HCT116 (cell line): Measurements from ENCODE around the gene CPNE5.

Source experiments
- CTCF ChIP-seq, 3 experiments: fragments of 200-600 bp in 1 of 3; sonication (generic) in 1 of 3; IDR thresholded peaks in 2 of 3; conservative IDR thresholded peaks in 1 of 3; 2 replicates each; pipeline ENCODE4 v1.5.1; 2012 to 2017; ENCODE audit warnings: low read depth in 2 of 3, low read length in 2 of 3, antibody characterized with exemption in 1 of 3, borderline replicate concordance in 1 of 3, control low read depth in 1 of 3, mild to moderate bottlenecking in 1 of 3, mixed read lengths in 1 of 3, mixed run types in 1 of 3, moderate library complexity in 1 of 3; ENCODE audit not compliant: insufficient read depth in 1 of 3
- EGR1 ChIP-seq: IDR thresholded peaks from 2 replicates; pipeline ENCODE4 v1.6.1; 2012; ENCODE audit warnings: low read depth
- EZH2 ChIP-seq: fragments of 200-600 bp; sonication (generic); IDR thresholded peaks from 2 replicates; pipeline ENCODE4 v1.6.1; 2017; ENCODE audit warnings: antibody characterized with exemption, mixed run types
- POLR2A ChIP-seq: IDR thresholded peaks from 2 replicates; pipeline ENCODE4 v1.7.0; 2011; ENCODE audit warnings: borderline replicate concordance; ENCODE audit not compliant: insufficient read depth, insufficient read length; ENCODE audit errors: extremely low read depth
- POLR2AphosphoS5 ChIP-seq: IDR thresholded peaks from 2 replicates; pipeline ENCODE4 v1.6.1; 2011; ENCODE audit warnings: mild to moderate bottlenecking, low read depth, low read length, moderate library complexity
- SIN3A ChIP-seq: IDR thresholded peaks from 2 replicates; pipeline ENCODE4 v1.6.1; 2012; ENCODE audit warnings: low read depth
- TCF7L2 ChIP-seq: IDR thresholded peaks from 2 replicates; pipeline ENCODE4 v1.7.0; 2011; ENCODE audit warnings: borderline replicate concordance, inconsistent platforms; ENCODE audit not compliant: insufficient read depth, insufficient read length; ENCODE audit errors: extremely low read depth
- YY1 ChIP-seq: IDR thresholded peaks from 2 replicates; pipeline ENCODE4 v1.6.1; 2011; ENCODE audit warnings: low read length, low read depth, moderate library complexity, mild to moderate bottlenecking; ENCODE audit not compliant: insufficient replicate concordance; ENCODE audit errors: extremely low read depth
- TF ChIP-seq, protein P1 (sequence below): IDR thresholded peaks from 2 replicates; pipeline ENCODE4 v1.6.1; 2012; ENCODE audit warnings: low read depth
- TF ChIP-seq, protein P2 (sequence below): IDR thresholded peaks from 2 replicates; pipeline ENCODE4 v1.6.1; 2012
- TF ChIP-seq, protein P3 (sequence below): IDR thresholded peaks from 2 replicates; pipeline ENCODE4 v1.6.1; 2012

DNA sequence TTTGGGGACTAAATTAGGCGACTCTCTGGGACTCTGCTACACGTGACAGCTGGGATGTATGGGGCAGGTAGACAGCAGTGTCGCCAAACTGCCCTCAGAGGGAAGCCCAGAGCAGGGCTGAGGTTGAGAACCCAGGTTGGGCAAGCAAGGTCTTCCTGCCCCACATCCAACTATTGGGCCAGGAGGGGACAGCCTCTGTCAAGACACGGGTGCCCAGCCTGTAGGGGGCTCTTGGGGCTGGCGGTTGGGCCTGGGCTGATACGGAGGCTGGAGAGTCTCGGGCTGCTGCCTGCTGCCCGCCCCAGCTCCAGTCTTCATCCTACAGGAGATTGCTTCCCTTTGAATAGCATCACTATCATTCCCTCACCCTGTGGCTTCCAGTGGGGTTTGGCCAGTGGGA lies 33.3 kb downstream of the CPNE5 start:
- TF ChIP-seq, protein P1, sequence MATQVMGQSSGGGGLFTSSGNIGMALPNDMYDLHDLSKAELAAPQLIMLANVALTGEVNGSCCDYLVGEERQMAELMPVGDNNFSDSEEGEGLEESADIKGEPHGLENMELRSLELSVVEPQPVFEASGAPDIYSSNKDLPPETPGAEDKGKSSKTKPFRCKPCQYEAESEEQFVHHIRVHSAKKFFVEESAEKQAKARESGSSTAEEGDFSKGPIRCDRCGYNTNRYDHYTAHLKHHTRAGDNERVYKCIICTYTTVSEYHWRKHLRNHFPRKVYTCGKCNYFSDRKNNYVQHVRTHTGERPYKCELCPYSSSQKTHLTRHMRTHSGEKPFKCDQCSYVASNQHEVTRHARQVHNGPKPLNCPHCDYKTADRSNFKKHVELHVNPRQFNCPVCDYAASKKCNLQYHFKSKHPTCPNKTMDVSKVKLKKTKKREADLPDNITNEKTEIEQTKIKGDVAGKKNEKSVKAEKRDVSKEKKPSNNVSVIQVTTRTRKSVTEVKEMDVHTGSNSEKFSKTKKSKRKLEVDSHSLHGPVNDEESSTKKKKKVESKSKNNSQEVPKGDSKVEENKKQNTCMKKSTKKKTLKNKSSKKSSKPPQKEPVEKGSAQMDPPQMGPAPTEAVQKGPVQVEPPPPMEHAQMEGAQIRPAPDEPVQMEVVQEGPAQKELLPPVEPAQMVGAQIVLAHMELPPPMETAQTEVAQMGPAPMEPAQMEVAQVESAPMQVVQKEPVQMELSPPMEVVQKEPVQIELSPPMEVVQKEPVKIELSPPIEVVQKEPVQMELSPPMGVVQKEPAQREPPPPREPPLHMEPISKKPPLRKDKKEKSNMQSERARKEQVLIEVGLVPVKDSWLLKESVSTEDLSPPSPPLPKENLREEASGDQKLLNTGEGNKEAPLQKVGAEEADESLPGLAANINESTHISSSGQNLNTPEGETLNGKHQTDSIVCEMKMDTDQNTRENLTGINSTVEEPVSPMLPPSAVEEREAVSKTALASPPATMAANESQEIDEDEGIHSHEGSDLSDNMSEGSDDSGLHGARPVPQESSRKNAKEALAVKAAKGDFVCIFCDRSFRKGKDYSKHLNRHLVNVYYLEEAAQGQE = no peak
- TF ChIP-seq POLR2A = no peak
- no peak for TF ChIP-seq TCF7L2
- TF ChIP-seq, protein P2, sequence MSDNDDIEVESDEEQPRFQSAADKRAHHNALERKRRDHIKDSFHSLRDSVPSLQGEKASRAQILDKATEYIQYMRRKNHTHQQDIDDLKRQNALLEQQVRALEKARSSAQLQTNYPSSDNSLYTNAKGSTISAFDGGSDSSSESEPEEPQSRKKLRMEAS = no peak
- no peak for TF ChIP-seq CTCF (IDR thresholded peaks at IDR 0.05 in 2 of 3, conservative IDR thresholded peaks at IDR 0.05 in 1 of 3; ENCODE audit: borderline replicate concordance in 1 of 3, insufficient read depth in 1 of 3, low read depth in 2 of 3, low read length in 2 of 3)
- no peak for TF ChIP-seq EGR1
- no peak for TF ChIP-seq YY1
- no peak for TF ChIP-seq POLR2AphosphoS5
- TF ChIP-seq SIN3A = no peak
- TF ChIP-seq, protein P3, sequence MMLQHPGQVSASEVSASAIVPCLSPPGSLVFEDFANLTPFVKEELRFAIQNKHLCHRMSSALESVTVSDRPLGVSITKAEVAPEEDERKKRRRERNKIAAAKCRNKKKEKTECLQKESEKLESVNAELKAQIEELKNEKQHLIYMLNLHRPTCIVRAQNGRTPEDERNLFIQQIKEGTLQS = no peak
- TF ChIP-seq EZH2 = no peak
